ENCODE measurements around the gene VPS8. TPM values are rescaled to one million over a fixed set of nuclear protein-coding genes. Genes with fewer than 3 reads are reported as not detected.

VPS8 gene
- total RNA-seq, 3 donors from 2014 or later, result 52.2 to 86.3 (median 61.9) TPM

DNA sequence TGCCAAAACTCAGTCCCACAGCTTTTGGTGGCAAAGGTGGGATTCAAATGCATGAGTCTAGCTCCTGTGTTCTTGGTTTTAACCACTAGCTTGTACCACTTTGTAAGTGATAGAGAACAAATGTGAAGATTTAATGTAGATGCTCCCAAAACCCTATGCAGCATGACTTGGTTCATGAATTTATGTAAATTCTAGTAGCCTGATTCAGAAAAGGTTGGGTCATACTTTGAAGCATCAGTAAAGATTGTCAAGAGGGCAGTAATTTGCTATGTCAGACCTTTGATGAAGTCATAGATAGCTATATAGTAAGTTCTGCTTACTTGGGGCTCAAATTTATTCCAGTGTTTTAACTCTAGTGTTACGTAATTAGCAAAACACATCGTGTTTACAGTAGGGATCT lies 75.6 kb downstream of the VPS8 start:
- H3K27me3 ChIP-seq, result no peaks in the 10 kb centered on the region
- no peak overlapping the region for H3K27ac ChIP-seq
- TF ChIP-seq POLR2A (IDR thresholded peaks at IDR 0.05) (no peak), POLR2AphosphoS5 (IDR thresholded peaks at IDR 0.05) (no peak)
- TF ChIP-seq, protein P1, sequence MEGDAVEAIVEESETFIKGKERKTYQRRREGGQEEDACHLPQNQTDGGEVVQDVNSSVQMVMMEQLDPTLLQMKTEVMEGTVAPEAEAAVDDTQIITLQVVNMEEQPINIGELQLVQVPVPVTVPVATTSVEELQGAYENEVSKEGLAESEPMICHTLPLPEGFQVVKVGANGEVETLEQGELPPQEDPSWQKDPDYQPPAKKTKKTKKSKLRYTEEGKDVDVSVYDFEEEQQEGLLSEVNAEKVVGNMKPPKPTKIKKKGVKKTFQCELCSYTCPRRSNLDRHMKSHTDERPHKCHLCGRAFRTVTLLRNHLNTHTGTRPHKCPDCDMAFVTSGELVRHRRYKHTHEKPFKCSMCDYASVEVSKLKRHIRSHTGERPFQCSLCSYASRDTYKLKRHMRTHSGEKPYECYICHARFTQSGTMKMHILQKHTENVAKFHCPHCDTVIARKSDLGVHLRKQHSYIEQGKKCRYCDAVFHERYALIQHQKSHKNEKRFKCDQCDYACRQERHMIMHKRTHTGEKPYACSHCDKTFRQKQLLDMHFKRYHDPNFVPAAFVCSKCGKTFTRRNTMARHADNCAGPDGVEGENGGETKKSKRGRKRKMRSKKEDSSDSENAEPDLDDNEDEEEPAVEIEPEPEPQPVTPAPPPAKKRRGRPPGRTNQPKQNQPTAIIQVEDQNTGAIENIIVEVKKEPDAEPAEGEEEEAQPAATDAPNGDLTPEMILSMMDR (IDR thresholded peaks at IDR 0.05), result no peak
- no peaks in the 10 kb centered on the region for H3K36me3 ChIP-seq
- no peaks in the 10 kb centered on the region for H3K9me3 ChIP-seq
- no peak for DNase-seq (ENCODE audit: low spot score in 2 of 2)
- intact Hi-C loops (cut with DNase I; ENCODE audit: low total_unique reads), result no loop called here
- no peaks in the 10 kb centered on the region for H3K4me1 ChIP-seq
- no peak overlapping the region for H3K4me3 ChIP-seq

DNA sequence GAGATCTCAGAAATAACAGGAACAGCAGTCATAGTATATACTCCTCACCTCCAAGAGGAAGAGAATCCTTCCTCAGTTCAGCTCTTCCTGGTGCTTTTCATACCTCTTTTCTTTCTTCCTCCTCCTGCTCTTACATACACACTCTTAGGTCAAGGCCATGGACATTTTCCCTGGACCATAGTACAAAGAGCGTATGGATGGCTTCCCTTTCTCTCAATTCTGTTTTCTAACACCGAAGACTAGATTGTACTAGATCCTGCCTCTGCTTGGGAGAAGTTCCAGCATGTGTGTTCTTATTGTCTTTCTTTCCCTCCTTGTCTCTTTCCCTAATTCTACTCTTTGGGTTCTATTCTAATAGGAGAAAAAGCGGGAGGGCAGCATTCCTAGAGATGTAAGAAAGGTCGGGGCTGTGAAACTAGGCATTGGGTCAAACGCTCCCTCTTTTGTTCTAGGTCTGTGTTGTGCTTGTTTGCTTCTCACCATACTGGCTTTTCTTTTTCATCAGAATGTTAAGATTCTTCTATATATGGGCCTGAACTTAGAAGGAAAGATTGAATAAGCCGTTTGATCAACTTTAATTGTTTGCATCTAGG lies 77.4 kb downstream of the VPS8 start:
- H3K27me3 ChIP-seq, result no peaks in the 10 kb centered on the region
- no peak overlapping the region for H3K27ac ChIP-seq
- no peaks in the 10 kb centered on the region for H3K9me3 ChIP-seq
- intact Hi-C loops (cut with DNase I; ENCODE audit: low total_unique reads), result no loop called here
- TF ChIP-seq POLR2AphosphoS5 (IDR thresholded peaks at IDR 0.05), result no peak
- TF ChIP-seq POLR2A (IDR thresholded peaks at IDR 0.05), result no peak
- TF ChIP-seq, protein P1 (IDR thresholded peaks at IDR 0.05), result no peak
- no peak overlapping the region for H3K4me3 ChIP-seq
- no peaks in the 10 kb centered on the region for H3K36me3 ChIP-seq
- no peaks in the 10 kb centered on the region for H3K4me1 ChIP-seq
- no peak for DNase-seq (ENCODE audit: low spot score in 2 of 2)

DNA sequence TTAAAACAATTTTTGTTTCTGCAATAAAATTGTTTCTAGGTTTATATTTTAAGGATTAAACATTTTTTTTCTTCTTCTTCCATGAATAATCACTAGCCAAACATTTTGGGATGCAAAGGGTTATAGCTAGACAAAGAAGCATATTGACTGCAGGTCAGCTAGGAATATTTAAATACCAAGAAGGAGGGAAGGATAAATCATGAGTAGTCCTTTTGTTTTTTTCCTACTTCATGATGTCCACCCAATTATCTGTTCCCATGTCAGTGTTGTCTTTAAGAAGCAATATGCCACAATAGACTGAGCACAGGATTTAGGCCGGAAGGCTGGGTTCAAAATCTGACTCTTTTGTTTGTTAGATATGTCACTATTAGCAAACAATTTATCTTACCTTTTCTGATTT lies 82.1 kb downstream of the VPS8 start:
- Histone ChIP-seq H3K27ac (no peak overlapping the region), H3K9me3 (no peaks in the 10 kb centered on the region), H3K27me3 (no peaks in the 10 kb centered on the region), H3K36me3 (no peaks in the 10 kb centered on the region), H3K4me3 (no peak overlapping the region), H3K4me1 (no peaks in the 10 kb centered on the region)
- DNase-seq (ENCODE audit: low spot score in 2 of 2), result no peak
- intact Hi-C loops (cut with DNase I; ENCODE audit: low total_unique reads), result no loop called here
- TF ChIP-seq, protein P1 (IDR thresholded peaks at IDR 0.05), result no peak
- TF ChIP-seq POLR2AphosphoS5 (IDR thresholded peaks at IDR 0.05) (no peak), POLR2A (IDR thresholded peaks at IDR 0.05) (no peak)

DNA sequence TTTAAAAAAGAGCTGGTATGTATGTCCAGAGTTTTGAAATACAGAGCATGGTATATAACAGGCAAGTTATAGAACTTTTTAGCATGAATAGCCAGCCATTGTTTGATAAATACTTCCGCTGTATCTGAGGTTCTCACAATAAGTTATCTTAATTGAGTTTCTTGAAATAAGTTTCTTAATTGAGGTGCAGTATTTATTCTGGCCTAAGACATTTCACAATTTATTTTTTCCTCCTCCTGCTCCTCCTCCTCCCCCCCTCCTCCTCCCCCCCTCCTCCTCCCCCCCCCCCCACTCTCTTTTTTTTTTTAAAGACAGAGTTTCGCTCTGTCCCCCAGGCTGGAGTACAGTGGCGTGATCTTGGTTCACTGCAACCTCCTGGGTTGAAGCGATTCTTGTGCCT lies 83.4 kb downstream of the VPS8 start:
- TF ChIP-seq POLR2AphosphoS5 (IDR thresholded peaks at IDR 0.05) (no peak), POLR2A (IDR thresholded peaks at IDR 0.05) (no peak)
- TF ChIP-seq, protein P1 (IDR thresholded peaks at IDR 0.05), result no peak
- intact Hi-C loops (cut with DNase I; ENCODE audit: low total_unique reads), result no loop called here

DNA sequence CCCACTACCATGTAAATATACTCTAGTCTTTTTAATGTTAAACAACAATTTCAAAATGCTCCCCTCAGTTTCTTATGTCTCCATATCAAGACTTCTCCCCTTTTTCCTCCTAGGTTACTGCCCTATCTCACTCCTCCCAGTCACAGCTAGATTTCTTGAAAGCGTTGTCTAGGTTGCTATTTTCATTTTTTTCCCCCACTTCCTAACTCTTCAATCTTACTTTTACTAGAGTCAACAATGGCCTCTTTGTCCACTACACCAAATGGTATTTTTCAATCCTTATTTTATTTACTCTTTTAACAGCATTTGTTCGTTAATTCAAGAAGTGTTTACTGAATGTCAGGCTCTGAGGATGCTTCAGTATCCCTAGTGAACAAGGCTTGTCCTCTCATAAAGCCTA lies 84.4 kb downstream of the VPS8 start:
- no peak for DNase-seq (ENCODE audit: low spot score in 2 of 2)
- no peaks in the 10 kb centered on the region for H3K9me3 ChIP-seq
- no peaks in the 10 kb centered on the region for H3K27me3 ChIP-seq
- H3K4me3 ChIP-seq, result no peak overlapping the region
- H3K27ac ChIP-seq, result no peak overlapping the region
- no peaks in the 10 kb centered on the region for H3K4me1 ChIP-seq
- intact Hi-C loops (cut with DNase I; ENCODE audit: low total_unique reads), result no loop called here
- no peaks in the 10 kb centered on the region for H3K36me3 ChIP-seq
- TF ChIP-seq POLR2A (IDR thresholded peaks at IDR 0.05), result no peak
- no peak for TF ChIP-seq POLR2AphosphoS5 (IDR thresholded peaks at IDR 0.05)
- TF ChIP-seq, protein P1 (IDR thresholded peaks at IDR 0.05), result no peak

More for the DNA sequence above, 83.4 kb downstream of the VPS8 start:
- Histone ChIP-seq H3K27me3 (no peaks in the 10 kb centered on the region), H3K9me3 (no peaks in the 10 kb centered on the region), H3K4me1 (no peaks in the 10 kb centered on the region), H3K4me3 (no peak overlapping the region), H3K36me3 (no peaks in the 10 kb centered on the region), H3K27ac (no peak overlapping the region)
- no peak for DNase-seq (ENCODE audit: low spot score in 2 of 2)

All from breast epithelium (tissue), 4 donors.